Measurements from ENCODE around the gene ZNF474.
"Not testable (repeated sequence)": the region's sequence is repeated elsewhere in the genome, so short reads cannot be mapped to it uniquely, and the experiment has no call there.

Gene ZNF474

DNA sequence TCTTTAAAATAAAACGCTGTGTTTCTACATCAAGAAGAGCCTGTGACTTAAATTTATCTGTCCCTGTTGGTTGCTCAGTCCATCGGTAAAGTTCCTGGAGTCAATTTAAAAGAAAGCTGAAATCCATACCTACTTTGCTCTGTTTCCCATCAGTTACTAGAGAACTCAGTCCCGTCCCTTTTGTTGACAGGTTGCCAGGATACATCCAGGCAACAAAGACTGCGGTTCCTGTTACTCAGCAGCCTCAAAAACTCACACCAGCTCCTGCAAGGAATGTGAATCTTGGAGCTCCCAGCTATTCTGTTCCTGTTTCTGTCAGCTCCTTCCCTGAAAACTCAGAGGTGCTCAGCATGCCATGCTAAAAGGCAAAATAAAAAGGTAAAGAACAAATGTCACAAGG is at the start of gene ZNF474:
Gene ZNF474 (plus strand): TSS at position 241 of the 400 bp plus-strand sequence. CDS start 22,445 bp downstream, outside the sequence.
- DNase-seq (ENCODE audit: low read depth) = peak; percentile 97

DNA sequence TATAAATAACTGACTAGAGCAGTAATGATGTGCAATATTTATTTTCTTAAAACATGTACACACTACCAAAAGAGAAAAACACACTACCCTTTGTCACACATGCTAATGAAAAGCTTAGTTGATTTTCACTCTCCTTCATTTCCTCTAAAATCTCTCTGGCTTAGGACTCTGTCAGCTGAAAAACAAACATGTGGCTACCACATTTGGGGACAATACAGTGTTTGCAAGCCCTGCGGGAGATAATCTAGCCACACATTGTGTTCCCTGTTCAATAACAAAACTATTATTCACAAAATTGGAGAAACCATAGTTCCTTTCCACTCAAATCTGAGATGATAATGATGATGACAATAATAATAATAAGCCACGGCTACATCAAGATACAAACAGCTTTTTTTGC is 47.8 kb upstream of the ZNF474 start:
- no peak for DNase-seq (ENCODE audit: low read depth)

DNA sequence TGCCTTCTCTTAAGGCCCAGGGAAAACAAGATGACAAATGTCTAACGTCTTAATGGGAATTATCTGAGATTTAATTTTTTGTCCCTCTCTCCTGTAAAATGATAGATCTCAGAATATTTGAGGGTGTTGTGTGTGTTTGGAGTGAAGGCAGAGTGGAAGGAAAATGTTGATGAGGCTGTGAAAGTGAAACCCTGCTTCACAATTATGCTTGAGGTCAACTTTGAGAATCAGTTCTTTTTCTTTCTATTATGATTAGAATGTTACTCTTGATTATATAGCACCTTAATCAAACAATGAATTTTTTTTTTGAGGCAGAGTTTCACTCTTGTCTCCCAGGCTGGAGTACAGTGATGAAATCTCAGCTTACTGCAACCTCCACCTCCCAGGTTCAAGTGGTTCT is 45.8 kb upstream of the ZNF474 start:
- no peak for DNase-seq (ENCODE audit: low read depth)

DNA sequence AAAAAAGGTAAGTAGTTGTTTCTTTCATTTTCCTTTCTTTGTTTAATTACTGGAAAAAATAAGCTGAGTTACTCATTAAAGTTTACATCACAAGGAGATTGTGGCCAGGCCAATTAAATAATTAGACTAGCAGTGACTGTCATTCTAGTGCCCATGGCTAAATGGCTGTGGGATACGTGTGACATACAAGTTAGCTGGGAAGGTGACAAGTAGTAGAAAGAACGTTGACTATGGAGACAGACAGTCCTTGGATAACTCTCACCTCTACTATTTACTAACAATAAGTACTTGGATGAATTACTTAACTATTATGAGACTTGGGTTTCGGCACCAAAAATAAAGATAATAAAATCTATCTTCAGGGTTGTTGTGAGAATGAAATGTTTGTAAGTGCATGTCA is 44.3 kb upstream of the ZNF474 start:
- DNase-seq (ENCODE audit: low read depth) = no peak

DNA sequence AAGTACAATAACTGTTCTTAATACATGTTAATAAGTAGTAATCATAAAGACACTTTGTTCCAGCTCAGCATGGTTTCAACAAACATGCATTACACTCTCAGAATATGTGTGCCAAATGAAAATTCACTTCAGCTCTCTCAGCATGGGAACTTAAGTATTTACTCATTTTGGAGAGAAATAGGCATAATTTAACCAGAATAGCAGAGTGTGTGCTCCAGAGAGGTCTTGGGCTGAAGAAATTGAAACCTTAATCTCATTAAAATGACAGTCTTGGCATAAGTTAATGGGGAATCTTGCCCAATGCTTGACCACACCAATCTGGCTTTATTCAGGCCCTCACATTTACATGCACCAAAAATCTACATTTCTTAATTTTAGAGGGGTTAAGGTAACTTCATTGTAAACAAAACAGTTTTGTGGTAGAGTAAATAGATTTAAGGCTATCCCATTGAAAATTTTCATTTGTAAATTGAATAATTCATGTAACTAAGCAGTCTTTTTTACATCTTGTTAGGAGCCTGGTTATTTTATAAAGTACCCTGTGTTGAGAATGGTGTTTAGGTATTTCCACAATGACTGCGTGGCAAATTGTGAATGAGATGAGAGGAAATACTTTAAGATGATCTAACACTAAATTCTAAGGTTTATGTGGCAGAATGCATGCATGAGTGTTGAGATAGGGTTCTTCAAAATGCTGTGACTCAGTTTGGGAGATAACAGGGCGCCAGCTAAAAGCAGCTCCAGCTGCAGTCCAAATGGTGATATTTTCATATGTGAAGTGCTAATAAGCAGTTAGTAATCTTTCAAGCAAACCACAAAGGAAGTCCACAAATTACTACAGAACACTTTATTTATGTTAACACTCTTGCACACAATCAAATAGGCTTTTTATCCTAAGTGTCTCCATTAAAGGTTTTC is 40.0 kb upstream of the ZNF474 start:
- peak; percentile 88 for DNase-seq (ENCODE audit: low read depth)

DNA sequence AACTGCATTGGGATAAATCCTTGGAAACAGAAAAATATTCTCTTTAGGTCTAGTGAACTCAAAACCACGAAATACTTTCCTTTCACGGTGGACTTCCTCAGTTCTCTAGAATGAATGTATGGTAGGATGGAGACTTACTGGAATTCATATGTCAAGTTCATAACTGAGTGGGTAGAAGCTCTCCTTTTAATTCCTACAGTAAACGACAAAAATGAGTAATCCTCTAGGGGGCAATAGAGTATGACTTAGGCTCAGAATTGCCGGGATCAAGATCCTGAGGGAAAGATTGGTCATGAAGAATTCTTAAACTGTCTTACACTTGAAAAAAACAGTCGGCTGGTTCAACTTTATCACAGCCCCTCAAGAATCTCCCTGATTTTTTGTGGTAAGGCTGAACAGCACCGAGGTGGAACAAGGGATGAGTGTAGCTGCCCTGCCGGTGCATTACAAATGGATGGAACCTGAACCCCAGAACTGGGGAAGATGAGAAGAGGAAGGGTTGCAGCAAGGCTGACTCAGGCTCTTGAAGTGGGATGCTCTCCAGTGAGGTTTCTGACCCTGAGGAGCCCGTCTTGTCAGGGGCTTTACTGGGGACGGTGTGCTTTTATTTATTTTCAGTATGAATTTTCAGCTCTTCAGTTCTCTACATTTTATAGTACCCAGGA is 37.3 kb upstream of the ZNF474 start:
- DNase-seq (ENCODE audit: low read depth) = no peak

DNA sequence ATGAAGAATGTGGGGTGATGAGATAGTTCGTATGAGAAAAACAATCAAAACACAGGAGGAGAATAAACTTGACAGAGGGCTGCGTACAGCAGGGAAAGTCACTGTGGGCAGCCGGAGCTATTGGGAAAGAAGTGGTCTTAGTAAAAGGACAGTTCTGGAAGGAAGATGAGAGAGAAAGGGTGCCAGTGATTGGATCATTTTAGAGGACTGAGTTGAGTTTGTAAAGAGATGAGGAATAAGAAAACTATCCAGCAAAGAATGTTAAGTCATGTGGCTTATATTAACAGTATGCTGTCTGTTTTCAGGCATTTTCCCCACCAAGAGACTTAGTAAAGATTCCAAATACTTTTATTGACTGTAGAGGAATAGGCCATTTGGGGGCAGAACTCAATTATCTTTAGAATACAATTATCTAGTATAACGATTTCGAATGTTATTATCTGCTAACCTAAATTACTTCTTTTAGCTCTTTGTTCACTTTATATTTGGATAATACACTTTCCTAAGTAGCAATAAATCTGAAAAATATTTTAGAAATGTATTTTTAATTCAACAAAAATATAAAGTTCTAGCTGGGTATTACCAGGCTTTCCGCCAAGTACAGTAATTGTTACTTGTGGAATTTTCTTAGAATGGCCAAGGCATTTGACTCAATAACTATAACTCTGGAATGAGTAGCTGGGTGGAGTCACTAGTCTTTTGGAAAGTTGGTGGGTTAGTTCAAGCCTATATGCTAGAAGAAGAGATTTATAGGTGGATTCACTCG is 35.7 kb upstream of the ZNF474 start:
- DNase-seq (ENCODE audit: low read depth) = peak; percentile 96

DNA sequence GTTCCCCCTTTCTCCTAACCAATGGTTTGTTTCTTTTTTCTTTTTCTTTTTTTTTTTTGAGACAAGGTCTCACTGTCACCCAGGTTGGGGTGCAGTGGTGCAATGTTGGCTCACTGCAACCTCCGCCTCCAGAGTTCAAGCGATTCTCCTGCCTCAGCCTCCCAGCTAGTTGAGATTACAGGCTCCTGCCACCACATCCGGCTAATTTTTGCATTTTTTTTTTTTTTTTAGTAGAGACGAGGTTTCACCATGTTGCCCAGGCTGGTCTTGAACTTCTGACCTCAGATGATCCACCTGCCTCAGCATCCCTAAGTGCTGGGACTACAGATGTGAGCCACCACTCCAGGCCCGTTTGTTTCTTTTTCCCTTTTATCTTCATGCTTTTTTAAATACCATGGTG is 35.1 kb upstream of the ZNF474 start:
- DNase-seq (ENCODE audit: low read depth) = not testable (repeated sequence)

DNA sequence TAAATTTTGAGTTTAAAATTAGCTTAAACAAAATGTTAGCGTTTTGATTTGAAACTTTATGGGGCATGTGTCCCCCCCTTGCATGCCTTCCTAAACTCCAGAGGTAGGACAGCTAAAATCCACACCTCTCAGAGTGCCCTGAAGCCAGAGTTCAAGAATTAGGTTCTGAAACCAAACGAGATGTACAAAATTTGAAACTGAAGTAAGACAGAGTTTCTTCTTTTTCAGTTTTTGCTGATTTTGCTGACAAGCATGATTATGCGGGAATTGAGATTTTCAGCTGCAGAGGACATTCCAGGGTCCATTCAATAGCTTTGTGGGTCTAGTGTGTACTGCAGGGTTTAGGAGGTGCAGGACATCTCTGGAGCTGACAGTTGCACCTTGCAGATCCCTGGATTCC is 34.2 kb upstream of the ZNF474 start:
- no peak for DNase-seq (ENCODE audit: low read depth)

DNA sequence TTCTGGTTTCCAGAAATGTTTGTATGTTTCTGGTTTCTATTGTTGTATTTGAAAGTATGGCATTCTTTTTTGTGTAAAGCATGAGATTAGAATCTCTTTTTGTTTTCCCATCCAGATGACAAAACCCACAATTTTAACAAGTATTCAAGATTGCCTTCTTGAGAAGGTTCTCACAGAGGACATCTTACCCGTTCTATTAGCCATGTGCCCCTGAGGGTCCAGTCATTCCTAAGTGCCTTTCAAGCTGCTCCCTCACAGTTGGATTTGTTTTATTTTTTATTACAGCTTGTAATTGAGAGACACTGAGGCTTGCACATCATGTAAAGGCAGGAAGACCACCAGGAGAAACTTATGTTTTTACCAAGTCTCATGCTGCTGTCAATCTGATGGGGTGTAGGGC is 32.0 kb upstream of the ZNF474 start:
- DNase-seq (ENCODE audit: low read depth) = no peak

DNA sequence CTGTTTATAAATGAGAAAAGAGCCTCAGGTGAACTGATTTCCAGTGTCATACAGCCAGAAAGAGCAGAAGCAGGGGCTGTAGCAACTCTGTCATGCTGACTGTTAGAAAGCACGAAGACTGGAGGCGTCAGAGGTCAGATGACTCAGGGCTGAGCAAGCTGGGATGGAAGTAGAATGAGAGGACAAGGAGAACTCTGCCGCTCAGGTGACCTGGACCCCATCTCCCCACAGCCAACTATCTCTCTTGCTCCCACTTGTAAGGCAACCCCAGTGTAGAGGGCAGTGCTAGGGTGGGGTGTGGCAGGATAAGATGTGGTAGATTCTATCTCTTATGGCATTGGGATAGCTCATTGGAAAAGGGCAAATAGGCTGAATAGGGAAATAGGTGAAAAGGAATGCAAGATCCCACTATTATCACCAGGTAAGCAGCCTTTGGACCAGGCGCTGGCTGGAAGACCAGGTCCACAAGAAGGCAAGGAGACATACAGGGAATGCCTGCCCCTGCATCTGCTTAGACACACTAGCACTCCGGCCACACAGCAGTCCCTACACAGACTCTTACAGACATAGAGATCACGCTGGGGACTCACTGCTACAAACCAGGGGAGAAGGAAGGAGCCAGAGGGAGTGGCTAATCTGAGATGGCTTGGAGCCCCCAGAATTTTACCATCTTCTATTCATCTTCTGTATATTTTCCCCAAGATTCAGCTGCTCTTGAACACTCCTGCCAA is 30.1 kb upstream of the ZNF474 start:
- no peak for DNase-seq (ENCODE audit: low read depth)

DNA sequence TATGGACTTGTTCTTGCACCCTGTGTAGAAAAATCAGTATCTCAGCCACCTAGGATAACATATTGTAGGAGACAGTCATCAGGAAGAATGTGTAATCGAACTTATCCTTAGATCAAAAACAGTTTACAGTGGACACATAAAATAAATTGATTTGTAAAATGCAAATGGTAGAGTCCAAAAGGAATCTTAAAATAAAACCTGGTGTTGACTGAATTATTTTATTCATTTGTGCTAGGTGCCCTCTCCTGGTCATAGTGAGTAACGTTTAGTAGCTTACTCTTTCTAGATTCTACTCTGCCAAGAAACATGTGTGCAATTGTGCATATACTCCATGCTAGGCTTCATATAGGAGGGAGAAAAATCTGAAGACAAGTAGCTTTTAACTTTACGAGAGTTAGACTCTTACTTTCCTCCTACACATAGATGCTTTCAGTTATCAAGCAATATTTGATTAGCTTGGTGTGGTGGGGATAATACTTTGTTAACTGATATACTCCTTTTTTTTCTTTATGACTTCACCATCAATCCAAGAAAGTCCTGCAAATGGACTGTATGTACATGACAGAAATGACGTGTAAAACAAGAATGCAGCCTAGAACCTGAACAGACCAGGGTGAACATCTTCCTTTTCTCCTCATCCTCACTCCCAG is 27.6 kb upstream of the ZNF474 start:
- DNase-seq (ENCODE audit: low read depth) = no peak

DNA sequence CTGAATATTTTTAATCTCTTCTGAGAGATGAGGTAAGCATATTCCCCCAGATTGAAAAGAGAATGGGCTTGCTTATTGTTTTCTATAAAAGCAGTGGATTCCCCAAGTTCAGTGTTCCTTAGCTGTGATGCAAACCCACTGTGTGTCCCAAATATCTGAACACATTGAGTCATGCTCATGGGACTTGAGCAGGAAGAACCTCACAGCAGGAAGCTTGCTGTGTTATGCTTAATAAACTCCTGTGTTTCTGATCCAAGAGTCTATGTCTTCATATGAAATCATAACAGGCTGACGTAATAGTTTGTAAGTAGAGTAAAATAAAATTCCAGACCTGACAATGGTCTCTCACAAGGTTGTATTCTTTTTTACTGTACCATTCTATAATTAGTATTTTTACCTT is 26.5 kb upstream of the ZNF474 start:
- DNase-seq (ENCODE audit: low read depth) = no peak

DNA sequence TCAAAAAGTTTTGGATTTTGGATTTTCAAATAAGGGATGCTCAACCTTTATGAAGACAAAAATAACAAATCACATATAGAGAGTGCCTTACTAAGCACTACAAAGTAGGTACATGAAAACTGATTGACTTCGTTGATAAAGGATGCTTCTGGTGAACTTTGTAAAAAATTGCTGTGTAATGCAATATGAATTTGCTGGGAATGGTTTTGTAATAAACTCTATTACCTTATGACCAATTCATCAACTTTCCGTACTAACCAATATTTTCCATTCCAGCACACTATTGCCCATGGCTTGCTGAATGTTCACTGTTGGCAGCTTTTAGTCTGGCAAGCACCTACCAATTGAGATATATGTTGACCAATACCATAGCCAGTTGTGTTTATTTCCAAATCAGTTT is 23.4 kb upstream of the ZNF474 start:
- DNase-seq (ENCODE audit: low read depth) = no peak

DNA sequence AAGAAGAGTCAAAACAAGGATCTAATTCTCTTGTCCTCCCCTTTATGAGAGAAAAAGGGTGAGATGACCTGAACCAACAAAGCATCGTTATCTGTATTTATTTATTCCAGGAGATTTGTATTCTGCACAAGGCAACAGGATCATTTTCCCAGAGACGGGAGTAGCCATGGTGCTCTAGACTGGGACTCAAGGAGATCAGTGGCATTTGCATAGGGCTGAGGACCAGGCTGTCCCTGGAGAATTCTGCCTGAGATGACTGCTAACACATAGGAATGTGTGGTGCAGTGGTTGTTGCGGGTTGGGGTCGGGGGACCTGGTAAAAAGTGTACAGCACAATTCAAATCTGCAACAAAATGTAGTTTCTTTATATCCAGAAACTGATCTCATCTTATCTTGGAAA is 22.3 kb upstream of the ZNF474 start:
- no peak for DNase-seq (ENCODE audit: low read depth)

DNA sequence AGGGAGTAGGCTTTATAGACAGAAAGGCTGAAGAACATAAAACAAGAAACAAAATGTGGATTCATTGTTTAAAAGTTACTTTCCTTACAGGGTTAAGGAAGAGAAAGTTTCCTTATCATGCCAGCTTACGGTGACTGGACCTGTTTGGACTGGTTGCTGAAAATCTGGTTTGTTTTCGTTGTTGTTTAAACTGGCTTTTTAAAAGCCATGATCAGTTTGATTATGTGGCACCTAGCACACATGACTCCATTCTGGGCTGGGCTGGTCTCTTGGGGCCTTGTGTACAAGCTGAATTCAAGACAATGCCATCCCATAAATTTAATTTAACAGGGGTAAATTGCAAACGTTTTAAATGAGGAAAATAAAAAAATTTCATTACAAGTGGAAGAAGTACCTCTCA is 18.4 kb upstream of the ZNF474 start:
- DNase-seq (ENCODE audit: low read depth) = no peak

DNA sequence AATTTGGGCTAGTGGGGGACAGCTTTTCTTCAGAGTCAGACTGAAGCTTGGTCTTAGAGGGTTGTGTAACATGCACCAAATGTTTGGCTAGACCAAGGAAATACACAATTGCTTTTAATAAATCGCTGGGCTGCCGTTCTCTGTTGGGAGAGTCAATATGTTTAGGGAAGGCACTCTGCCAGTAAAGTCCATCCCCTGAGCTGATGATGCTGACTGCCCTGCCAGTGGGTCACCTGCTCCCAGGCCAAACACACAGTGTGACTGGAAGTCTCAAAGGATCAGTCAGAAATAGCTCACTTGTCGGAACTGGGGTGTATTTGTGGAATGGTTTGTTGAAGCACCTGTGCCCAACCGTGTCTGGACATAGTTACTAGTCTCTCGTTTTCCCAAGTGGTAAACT is 17.9 kb upstream of the ZNF474 start:
- no peak for DNase-seq (ENCODE audit: low read depth)

DNA sequence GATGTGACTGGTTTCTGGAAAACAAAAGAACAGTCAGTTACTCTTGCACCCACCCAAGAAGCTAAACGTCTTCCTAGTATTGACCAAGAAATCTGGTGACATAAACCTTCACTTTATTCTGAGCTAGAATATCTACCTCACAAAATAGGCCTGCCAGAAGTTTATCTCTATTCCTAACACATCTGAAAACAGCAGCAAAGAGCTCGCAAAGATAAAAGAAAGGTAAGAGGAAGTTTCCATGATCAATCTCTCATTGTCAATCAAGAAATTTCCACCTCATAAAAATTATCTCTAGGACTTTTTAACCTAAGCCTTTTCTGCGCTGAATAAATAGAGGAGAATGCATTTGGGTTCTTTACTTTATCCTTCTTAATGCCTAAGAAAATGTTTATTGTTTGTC is 17.3 kb upstream of the ZNF474 start:
- no peak for DNase-seq (ENCODE audit: low read depth)

DNA sequence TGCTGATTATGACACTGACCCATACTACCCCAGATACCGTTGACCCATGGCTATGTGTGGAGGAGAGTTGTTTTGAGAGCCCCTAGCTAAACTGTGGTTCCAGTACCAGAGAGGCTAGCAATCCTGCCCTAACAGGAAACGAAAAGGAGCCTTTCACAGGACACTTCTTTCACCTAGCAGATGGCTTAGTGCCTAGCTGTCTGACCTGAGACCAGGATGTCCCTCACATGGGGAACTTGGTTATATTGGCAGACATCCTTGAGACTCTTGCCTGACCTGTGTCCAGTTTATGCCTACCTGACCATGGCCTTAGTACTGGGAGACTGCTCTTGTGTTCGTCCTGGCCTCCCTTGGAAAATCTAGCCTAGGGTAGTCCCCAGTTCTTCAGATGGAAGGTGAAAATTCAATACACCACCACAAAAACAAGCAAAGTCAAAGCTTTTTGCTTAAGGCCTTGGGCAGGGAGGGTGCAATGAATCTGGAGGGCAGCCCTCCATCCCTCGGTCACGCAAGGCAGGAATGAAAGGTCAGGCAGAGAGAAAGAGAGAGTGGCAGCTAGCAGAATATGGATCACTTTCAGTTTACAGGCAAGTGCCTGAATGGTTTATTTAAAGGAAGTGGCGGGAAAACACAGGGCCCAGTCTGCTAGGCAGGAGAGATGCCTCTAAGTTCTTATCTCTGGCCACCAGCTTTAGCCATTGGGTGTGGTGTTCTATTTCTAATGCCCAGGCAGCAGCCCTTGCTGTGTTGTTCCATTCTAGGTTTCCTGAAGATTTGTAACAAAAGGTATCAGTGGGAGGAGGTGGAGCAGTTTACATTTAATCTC is 16.4 kb upstream of the ZNF474 start:
- DNase-seq (ENCODE audit: low read depth) = no peak

DNA sequence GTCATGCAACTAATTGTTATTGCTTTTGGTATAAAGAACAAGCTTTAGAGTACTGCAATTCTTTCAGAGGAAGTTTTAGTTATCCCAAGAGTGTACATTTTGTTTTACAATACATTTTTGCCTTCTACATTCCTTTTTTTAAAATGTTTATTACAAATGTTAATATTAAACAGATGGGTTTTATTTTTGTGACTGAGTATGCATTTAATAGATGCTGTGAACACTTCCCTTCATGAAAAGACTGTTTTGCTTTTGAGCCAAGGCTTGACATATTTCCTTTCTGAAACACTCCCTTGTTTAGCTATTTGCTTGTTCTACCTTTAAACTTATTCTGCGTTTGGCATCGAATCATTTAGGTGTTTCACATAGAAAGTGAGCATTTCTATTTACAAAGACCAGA is 14.8 kb upstream of the ZNF474 start:
- no peak for DNase-seq (ENCODE audit: low read depth)

Data from GM04503 (cell line).